Activated CD8-positive, alpha-beta T cell treated with anti-CD3 and anti-CD28 coated beads for 36 hours (primary cell): ENCODE data around the gene ACADVL. TPM values are rescaled to one million over a fixed set of nuclear protein-coding genes. Genes with fewer than 3 reads are reported as not detected.

Experiments
- ATAC-seq: fragments of 200-7000 bp; cut with Tn5 transposase; one replicate; pipeline ENCODE4 v1.10.0; 2021; ENCODE audit warnings: mild to moderate bottlenecking, moderate library complexity
- CTCF ChIA-PET: fragments of 350-600 bp; sonication (Branson Sonifier 250); formaldehyde crosslinking; loops from one replicate; lab custom pipeline; 2021; ENCODE audit warnings: antibody characterized with exemption; lab: Charles Lee
- POLR2A ChIA-PET: fragments of 350-600 bp; sonication (Branson Sonifier 250); formaldehyde crosslinking; loops from one replicate; lab custom pipeline; 2021; ENCODE audit warnings: antibody characterized with exemption; lab: Charles Lee
- DNase-seq: peaks from one replicate; pipeline ENCODE4 v3.0.0-alpha.2; 2020
- H3K27ac Mint-ChIP-seq: one replicate; pipeline ENCODE4 v1.8.0; 2021; ENCODE audit warnings: mild to moderate bottlenecking, mixed read lengths
- H3K27me3 Mint-ChIP-seq: one replicate; pipeline ENCODE4 v1.8.0; 2021; ENCODE audit warnings: mixed read lengths
- H3K36me3 Mint-ChIP-seq: one replicate; pipeline ENCODE4 v1.8.0; 2021; ENCODE audit warnings: low read depth, mixed read lengths
- H3K4me1 Mint-ChIP-seq: one replicate; pipeline ENCODE4 v1.8.0; 2021; ENCODE audit warnings: low read depth, mixed read lengths
- H3K4me3 Mint-ChIP-seq: one replicate; pipeline ENCODE4 v1.8.0; 2021; ENCODE audit warnings: mild to moderate bottlenecking, moderate library complexity, mixed read lengths
- H3K9me3 Mint-ChIP-seq: one replicate; pipeline ENCODE4 v1.8.0; 2021; ENCODE audit warnings: mixed read lengths
- CTCF ChIP-seq: fragments of 200-600 bp; IDR thresholded peaks from one replicate; pipeline ENCODE4 v1.8.0; 2022; ENCODE audit warnings: antibody characterized with exemption, mild to moderate bottlenecking
- intact Hi-C: fragments of 100-400 bp; cut with micrococcal nuclease; formaldehyde crosslinking; loops from one replicate; pipeline ENCODE4 v1.10.0; 2022
- total RNA-seq, 2 experiments: library from RNA; stranded (reverse); gene quantifications; one replicate each; pipeline ENCODE4 v1.2.3, GENCODE V29; 2021

ACADVL gene
- total RNA-seq, 2 experiments from 2014 or later, result 288 to 291 TPM

GRCh38 chr17:7222972-7223292 lies 3.2 kb downstream of the ACADVL start:
- Mint-ChIP-seq H3K4me1 (peaks cover 33% of the 10 kb centered on the region), H3K36me3 (peaks cover 37% of the 10 kb centered on the region), H3K4me3 (no peak overlapping the region), H3K27ac (peak overlapping the region; percentile 43), H3K9me3 (no peaks in the 10 kb centered on the region), H3K27me3 (no peaks in the 10 kb centered on the region)
- TF ChIP-seq CTCF, result no peak
- ChIA-PET POLR2A (interaction anchor here (2.1 to 13.2 kb wide), 2 partner anchors 14 to 86 kb away, joined by 4 to 261 read pairs; partner anchors contain the start of genes DVL2, GABARAP and PHF23), CTCF (interaction anchor here (1.4 kb wide), 1 partner anchor 73 kb away, joined by 6 read pairs; no protein-coding TSS in a partner anchor)
- no peak for DNase-seq
- no peak for ATAC-seq
- intact Hi-C loops, result no loop called here

GRCh38 chr17:7223375-7223774 lies 3.6 kb downstream of the ACADVL start:
- intact Hi-C loops, result no loop called here
- TF ChIP-seq CTCF, result no peak
- ChIA-PET CTCF (interaction anchor here (1.4 kb wide), 1 partner anchor 73 kb away, joined by 6 read pairs; no protein-coding TSS in a partner anchor), POLR2A (interaction anchor here (2.1 to 13.2 kb wide), 2 partner anchors 14 to 85 kb away, joined by 4 to 261 read pairs; partner anchors contain the start of genes DVL2, GABARAP and PHF23)
- peaks cover 41% of the 10 kb centered on the region for H3K36me3 Mint-ChIP-seq
- H3K9me3 Mint-ChIP-seq, result no peaks in the 10 kb centered on the region
- no peaks in the 10 kb centered on the region for H3K27me3 Mint-ChIP-seq
- H3K4me1 Mint-ChIP-seq, result peaks cover 33% of the 10 kb centered on the region
- ATAC-seq (no peak), DNase-seq (no peak)
- H3K4me3 Mint-ChIP-seq, result no peak overlapping the region
- H3K27ac Mint-ChIP-seq, result no peak overlapping the region

GRCh38 chr17:7224110-7224509 lies 4.4 kb downstream of the ACADVL start:
- Mint-ChIP-seq H3K36me3 (peaks cover 46% of the 10 kb centered on the region), H3K27ac (no peak overlapping the region), H3K4me3 (no peak overlapping the region), H3K9me3 (no peaks in the 10 kb centered on the region), H3K4me1 (peaks cover 31% of the 10 kb centered on the region), H3K27me3 (no peaks in the 10 kb centered on the region)
- ChIA-PET CTCF (interaction anchor here (1.4 kb wide), 1 partner anchor 72 kb away, joined by 6 read pairs; no protein-coding TSS in a partner anchor), POLR2A (interaction anchor here (2.1 to 13.2 kb wide), 2 partner anchors 13 to 84 kb away, joined by 4 to 261 read pairs; partner anchors contain the start of genes DVL2, GABARAP and PHF23)
- intact Hi-C loops, result no loop called here
- TF ChIP-seq CTCF, result no peak
- DNase-seq (no peak), ATAC-seq (no peak)

- Mint-ChIP-seq H3K36me3 (peaks cover 49% of the 10 kb centered on the region), H3K27me3 (no peaks in the 10 kb centered on the region), H3K9me3 (no peaks in the 10 kb centered on the region), H3K4me1 (peaks cover 26% of the 10 kb centered on the region), H3K27ac (no peak overlapping the region), H3K4me3 (no peak overlapping the region)
- DNase-seq (no peak), ATAC-seq (no peak)
- TF ChIP-seq CTCF, result no peak
- intact Hi-C loops, result no loop called here
- ChIA-PET POLR2A (interaction anchor here (2.1 to 13.2 kb wide), 2 partner anchors 12 to 84 kb away, joined by 4 to 261 read pairs; partner anchors contain the start of genes DVL2, GABARAP and PHF23), CTCF (no interaction called here)
These were observed 4.9 kb downstream of the ACADVL start for GRCh38 chr17:7224661-7225111.

- intact Hi-C loops, result no loop called here
- Mint-ChIP-seq H3K4me1 (peaks cover 21% of the 10 kb centered on the region), H3K4me3 (no peak overlapping the region), H3K27ac (no peak overlapping the region), H3K27me3 (no peaks in the 10 kb centered on the region), H3K36me3 (peaks cover 45% of the 10 kb centered on the region), H3K9me3 (no peaks in the 10 kb centered on the region)
- ChIA-PET CTCF (no interaction called here), POLR2A (interaction anchor here (13.2 kb wide), 1 partner anchor 11 kb away, joined by 261 read pairs; the partner anchor contains the start of genes DVL2, GABARAP and PHF23)
- no peak for ATAC-seq
- TF ChIP-seq CTCF, result no peak
- no peak for DNase-seq
These were observed 6.1 kb downstream of the ACADVL start for GRCh38 chr17:7225711-7226331.
